ENCODE data around the gene UNC5C.

The UNC5C gene

DNA sequence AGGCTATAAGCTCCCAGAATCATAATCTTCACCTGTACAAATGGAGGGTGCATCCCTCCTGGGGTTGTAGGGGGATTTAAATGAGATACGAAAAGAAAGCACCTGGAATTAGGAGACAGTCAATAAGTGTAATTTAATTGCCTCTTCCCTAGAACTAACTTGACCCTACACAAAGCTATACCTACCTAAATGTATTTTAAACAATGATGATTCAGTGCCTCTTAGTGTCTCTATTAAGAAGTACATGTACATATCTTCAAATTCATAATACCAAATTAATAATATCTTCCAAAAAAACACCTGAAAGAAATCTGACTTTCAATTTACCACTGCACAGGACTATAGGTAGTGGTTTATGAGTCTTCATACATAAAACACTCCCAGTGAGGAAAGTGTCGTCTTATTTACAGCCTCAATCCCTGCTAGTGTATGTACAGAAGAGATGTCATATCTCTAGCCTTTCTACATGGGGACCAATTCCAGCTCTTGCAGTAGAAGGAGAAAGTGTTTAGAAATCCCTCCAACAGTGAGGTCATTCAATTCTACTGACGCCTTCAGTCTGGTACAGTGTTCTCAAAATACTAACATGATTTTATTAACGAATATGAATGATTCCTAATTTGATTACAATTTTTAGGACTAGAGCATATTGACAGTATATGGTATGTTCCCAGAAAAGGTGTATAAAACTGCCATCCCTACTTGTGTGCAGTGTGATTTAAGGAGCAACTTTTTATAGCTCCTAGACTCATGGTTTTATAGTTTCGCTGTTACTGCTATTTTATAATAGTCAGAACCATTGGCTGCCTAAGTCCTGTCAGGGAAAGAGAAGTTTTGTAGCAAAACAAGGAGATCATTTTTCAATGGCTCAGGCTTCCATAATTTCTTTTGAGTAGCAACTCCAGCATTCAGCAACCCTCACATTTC, 282.7 kb downstream of the UNC5C start:
- DNase-seq (ENCODE audit: low read depth): no peak

DNA sequence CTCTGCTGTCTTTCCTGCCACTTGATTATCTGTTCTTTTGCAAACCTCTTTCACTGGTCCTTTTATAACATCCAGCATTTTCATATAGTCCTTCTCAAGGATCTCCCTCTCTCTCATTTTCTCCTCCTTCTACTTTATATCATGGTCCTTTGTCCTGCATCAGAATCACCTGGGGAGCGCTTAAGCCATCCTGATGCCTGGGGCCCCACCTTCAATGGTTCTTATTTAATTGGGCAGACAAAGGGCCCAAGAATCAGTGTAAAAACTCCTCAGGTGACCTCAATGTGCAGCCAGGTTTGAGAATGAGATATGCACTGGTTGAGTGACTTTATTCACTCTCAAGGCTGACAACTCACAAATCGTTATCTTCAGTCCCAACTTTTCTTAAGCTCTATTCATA, 283.9 kb downstream of the UNC5C start:
- no peak for DNase-seq (ENCODE audit: low read depth)

DNA sequence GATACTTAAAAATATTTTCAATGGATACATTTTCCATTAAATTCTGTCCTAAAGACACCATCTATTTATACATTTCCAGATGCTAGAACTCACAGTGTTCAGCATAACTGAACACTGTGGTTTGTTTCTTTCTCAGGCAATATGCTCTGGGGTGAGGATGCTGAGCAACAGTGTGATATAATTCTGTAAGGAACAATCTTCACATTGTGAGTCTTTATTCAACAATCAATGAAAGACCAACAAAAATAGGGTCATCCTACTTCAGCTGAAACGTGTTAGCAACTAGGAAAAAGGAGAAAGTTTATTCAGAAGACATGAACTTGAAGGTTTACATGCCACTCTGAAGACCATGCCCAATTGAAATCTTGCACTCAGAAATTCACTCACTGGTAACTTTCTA, 284.8 kb downstream of the UNC5C start:
- DNase-seq (ENCODE audit: low read depth): no peak

DNA sequence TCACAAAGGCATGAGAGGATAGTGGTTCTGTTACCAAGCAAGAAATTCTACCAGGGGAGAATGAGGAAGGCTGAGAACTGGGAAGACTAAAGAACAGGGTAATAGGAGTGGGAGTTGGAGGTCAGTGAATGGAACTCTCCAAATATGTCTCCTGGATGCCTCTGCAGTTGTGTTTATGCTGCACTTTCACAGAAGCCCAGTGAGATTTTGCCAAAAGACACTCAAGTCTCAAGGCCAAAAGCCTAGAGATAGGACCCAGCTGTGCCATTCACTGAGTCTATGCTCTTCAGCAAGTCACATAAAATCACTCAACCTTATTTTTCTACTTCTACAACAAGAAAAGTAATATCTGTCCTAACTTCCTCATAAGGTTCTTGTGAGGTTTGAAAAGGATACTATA, 285.4 kb downstream of the UNC5C start:
- DNase-seq (ENCODE audit: low read depth): no peak

DNA sequence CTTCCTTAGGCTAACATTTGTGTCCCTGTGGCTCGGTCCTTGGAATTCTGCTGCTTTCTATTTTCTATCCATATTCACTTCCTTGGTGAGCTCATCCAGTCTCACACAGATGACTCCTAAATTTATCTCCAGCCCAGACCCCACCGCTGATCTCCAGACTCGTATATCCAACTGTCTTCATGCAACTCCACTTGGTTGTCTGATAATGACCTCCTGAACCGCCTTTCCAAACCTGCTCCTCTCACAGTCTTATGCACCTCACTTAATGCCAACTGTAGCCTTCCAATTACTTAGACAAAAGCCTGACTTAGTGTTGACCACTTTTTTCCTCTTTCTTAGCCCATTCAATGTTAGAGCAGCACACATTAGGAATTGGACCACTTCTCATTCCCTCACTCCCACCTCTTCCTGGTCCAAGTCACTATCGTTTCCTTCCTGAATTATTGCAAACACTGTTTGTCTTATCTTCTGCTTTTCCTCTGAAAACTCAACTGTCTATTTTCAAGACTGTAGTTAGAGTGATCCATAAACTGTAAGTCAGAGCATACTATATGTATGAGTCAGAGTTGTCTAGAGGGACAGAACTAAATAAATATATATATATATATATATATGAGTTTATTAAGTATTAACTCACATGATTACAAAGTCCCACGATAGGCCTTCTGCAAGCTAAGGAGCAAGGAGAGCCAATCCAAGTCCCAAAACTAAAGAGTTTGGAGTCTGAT, 292.5 kb downstream of the UNC5C start:
- no peak for DNase-seq (ENCODE audit: low read depth)

DNA sequence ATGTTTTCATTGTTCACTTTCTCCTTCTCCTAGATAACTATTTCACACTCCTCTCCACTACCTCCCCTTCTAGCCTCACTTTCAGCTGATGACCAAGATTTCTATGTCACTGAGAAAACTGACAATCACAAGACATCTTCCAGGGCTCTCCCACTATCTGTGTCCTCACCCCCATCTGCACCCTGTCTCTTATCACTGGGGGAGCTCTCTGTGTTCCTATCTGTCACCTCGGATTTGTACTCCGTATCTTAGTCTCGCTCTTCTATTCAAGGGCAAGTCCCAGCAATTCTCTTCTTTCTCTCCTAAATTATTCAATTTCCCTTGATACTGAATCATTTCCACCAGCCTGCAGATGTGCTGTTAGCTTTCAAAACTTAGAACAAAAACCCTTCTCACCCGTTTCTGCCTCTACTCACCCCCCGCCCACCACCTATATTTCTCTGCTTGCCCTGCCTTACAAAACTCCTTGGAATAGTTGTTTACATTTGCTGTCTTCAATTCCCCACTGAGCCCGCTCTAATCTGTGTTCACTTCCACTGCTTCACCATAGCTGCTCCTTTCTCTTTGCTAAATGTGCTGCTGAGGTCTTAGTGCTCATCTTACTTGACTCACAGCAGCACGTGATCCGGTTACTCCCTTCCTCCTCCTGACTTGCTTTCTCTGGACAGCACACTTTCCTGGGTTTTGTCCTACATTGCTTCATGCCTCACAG, 293.2 kb downstream of the UNC5C start:
- no peak for DNase-seq (ENCODE audit: low read depth)

DNA sequence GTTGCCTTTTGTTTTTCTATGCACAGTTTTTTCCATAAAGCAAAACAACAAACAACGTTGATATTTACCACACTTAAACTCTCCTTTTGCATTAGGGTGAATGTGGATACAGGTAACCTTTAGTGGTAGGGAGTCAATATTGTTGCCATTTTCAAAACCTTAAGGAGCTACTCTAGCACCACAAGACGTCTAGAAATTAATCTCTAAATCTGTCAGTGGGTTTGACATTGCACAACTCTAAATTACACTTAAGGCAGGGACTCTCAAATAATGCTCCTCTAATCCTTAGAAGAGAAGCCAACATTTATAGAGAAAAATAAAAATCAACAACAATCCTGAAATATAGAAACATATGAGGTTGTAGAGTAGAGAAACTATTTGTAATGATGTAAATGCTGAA, 297.2 kb downstream of the UNC5C start:
- DNase-seq (ENCODE audit: low read depth): no peak

DNA sequence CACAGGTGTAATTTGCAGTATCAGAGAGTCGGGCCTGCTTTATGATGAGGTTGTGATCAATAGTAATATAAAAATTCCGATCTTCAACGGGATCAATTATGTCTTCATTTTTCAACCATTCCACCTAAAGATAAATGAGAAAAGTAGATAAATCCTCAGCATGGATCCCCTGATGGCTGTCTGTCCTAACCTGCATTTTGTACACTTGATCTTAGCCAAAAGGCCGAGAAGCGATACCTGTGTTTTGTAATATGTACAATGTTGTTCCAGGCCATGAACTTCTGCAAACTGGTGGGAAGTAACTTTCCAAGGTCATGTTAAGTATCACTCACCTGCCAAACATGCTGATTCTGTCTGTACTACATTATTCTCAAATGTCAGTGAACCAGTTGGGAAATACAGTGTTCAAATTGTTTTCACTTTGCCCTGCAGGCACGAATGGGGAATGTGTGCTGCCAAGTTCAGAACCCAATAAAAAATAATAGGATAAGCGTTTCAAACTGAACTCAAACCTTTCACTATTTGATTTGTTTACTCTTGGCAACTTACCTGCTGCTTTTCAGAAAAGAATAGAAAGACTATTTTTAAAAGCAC, 298.1 kb downstream of the UNC5C start:
- DNase-seq (ENCODE audit: low read depth): no peak

DNA sequence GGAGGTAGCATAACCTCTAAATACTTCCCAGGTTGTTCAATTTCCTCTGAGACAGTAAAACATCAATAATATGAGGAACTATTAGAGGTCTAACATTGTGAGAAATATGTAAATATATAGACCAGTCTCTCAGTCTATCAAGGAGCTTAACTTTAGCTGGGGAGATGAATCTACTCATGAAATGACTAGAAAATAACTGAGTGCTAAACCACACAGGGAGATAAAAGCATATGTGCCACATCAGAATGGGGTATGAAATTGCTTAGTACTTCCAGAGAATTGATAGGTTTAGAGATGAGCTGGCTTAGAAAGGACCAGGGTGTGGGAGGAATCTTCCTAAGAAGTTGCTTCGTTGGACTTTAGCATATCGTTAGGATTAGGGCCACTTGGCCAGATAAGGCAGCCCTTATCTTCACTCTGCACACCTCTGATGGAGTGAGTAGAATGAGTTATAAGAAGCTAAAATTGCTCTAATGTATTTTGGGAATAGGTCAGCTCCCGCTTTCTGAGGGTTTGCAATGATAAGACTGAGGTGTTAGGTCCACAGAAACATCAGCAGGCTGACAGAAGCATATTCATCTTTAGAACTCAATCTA, 299.2 kb downstream of the UNC5C start:
- DNase-seq (ENCODE audit: low read depth): no peak

DNA sequence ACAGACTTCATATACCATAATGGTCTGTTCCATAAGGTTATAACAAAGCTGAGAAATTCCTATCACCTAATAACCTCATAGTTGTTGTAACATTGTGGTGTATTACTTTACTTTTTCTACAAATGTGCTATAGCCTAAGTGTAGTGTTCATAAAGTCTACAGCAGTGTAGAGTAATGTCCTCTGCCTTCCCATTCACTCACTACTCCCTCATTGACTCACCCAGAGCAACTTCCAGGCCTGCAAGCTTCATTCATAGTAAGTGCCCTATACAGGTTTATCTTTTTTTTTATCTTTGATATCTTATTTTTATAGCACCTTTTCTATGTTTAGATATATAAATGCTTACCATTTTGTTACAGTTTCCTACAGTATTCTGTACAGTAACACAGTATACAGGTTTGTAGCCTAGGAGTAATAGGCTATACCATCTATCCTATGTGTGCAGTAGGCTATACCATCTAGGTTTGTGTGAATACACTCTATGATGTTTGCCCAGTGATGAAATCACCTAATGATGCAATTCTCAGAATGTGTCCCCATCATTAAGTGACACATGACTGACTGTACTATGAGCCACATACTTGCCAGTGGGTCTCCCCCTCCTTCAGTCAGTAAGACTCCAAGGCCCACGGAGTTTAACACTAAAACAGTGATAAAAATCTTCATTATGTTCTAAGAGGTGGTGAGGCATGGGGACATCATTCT, 299.9 kb downstream of the UNC5C start:
- no peak for DNase-seq (ENCODE audit: low read depth)

DNA sequence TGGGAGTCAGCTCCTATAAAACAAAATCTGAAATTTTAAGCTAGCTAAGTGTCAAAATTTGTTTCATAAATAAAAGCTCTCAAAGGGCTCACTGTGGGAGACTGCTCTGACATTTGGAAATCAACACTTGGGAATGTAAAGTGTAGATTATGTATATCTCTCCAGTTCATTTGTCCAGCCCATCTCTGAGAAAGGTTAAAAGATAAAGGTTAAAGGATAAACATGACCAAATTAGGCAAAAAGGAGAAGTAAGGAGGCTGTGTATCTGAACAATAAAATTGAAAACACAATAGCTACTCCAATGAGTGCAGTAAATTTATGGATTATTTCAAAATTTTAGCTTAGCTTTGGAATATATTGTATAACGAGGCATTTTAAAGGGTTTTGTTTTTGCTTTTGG, 304.9 kb downstream of the UNC5C start:
- DNase-seq (ENCODE audit: low read depth): no peak

DNA sequence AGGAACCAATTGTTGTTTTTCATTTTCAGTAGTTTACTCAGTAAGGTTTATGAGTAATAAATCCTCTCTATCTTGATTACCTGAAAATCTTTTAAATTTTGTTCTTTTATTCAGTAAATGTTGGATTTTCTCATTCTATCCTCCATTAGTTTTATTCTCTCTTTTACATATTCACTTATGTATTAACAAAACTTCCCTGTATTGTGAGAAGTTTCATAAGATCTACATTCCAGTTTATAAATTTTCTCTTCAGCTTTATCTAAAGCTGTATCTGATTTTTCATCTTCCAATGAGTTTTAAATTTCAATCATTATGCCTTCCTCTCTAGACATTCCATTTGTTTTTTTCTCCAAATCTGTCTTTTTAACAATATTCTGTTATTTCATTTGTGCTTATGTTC, 310.2 kb downstream of the UNC5C start:
- DNase-seq (ENCODE audit: low read depth): no peak

DNA sequence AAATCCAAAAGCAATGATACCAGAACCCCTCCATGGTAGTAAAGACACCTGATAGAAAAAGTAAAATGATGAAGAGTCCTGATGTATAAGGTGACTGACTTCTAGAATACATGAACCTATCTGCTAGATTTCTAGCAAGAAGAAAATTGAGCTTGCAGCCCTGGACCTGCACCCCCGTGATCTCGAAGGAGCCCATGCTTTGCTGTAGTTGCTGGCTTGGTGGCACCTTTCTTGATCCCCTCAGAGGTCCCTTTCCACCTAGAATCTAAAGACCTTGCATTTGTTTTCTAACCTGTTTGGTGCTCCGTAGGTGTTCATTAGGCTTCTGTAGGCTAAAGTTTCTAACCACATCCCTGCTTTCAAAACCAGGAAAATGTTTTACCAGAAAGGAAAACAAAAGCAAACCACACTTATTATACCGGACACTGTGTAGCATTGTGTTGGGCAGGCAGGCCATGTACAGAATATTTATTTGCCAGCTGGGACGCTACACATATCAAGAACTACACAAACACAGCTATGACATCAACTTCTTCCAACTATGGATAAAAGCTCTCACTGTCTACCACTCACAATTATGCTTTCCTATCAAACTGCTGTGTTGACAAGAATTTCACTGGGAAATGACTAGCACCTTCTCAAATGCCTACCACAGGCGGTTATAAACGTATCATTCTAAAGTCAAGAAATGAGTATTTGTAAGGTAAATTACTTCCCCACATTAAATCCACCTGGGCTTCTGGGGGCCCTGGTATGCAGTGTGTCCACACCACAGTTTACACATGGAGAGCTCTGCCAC, 316.2 kb downstream of the UNC5C start:
- DNase-seq (ENCODE audit: low read depth): no peak

DNA sequence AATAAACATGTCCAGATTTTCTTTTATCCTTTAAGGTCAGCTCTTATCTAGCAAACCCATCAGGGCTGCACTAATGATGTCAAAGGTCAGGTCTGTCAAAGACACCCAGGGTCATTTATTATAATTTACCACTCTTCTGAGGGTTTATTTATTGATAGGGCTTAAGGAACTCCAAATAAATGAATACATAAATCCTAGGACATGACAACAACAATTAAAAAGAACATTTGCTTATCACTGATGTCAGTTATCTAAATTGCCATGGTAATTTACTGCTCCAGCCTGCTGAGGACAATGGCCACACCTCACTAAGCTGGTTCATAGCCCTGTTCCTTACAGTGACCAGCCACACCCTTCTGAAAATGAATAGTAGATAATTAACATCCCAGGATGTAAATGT, 317.1 kb downstream of the UNC5C start:
- no peak for DNase-seq (ENCODE audit: low read depth)

DNA sequence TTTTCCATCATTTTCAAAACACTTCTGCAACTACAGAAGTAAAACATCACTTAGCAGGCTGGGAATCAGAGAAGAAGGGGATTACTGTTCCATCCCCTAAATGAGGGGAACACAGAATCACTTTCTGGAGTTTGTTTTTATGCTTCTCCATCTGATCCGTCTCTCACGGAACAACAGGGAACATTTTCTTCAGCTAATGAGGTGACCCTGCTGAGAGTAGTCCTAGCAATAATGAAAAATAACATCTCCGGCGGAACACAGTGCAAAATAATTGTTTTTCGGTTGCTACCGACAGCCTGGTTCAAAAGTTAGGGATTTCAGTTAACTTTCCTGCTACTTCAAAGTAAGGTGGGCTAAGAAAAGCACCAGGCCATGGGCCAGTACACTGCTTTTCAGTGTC, 322.9 kb downstream of the UNC5C start:
- no peak for DNase-seq (ENCODE audit: low read depth)

DNA sequence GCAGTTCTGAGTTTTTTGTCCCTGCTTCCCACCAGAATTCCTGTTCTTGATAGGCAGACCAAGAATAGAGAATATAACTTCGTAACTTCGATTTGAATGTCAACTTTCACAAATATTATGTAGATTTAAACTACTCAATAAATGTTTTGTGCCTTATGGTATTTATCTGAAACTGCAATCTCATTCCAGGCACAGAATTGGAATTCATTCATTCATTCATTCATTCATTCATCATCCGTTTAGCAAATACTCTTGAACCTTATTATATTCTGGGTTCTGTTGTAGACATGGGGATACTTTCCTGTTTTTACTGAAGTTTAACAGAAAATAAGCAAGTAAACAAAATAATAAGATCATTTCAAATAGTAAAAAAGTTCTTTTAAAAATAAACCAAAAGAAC, 324.4 kb downstream of the UNC5C start:
- no peak for DNase-seq (ENCODE audit: low read depth)

DNA sequence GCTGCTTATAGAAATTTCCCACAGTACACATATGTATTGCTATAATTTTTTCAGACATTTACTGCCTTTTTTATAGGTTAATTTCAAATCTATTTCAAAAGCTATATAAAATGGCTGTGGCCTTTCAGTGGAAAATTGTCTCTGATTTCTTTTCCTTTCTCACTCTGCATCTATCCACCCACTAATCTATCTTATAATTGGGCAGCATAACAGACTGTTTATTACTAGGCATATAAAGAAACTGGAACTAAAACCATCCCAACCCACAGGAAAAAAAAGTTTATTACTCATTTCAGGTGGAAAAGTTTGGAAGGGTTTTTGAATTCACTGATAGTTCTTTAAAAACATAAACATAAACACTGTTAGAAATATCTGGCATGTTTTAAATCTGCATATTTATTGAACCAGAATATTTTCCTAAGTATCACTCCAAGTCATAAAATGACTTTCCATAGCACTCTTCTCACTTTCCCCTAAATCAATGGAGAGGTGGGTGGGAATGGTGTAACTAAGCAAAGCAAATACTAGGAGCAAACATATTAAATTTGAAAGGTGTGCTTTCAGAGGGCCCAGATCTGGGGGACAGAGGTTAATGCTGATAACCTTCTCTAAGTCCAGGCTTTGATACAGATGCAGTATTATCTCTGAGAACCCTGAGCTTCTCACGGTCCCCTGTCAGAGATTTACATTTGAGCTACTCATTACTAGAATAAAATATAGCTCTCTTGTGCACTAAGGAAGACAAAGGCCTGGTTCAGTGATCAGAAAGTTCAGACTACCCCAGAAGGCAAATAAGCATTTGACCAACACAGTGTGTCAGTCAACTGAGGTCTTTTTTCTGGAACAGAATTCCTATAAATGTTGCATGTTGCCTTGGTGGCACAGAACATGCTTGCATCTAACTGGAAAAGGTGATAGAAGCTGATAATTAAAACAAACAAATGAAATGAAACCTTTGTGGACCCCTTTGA, 328.3 kb downstream of the UNC5C start:
- DNase-seq (ENCODE audit: low read depth): no peak

DNA sequence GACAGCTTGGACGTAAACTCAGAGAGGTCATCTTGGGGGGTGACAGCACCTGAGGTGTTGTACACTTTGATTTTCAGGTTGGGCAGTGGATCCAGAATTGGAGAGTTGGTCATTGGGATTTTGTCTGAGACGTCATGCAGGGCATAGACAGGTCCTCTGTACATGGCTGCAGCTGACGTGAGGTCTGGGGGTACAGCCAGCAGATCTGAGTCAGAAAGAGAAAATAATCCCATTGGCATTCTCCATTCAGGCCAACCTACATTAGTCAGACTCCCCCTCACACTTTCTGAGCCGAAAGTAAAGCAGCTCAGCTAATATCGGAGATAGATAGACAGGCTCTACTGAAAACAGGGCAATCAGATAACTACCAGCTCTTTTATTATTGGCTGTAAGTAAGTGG, 329.7 kb downstream of the UNC5C start:
- no peak for DNase-seq (ENCODE audit: low read depth)

DNA sequence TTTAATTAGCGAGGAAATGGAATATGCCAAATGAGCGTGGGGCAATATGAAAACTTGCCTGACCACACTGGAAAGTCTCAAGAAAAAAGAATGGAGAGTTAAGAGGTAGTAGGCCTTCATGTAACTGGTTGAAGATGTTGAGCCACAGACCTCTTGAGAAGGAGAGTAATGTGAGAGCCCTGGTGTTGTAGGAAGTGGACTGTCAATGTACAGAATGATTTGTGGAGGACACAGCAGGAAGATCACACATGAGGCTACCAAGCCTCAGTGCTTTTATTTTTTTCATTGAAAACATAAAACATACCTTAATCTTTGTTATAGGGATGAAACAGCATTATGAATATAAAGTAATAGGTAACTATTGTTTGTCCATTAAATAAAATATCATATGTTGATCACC, 331.6 kb downstream of the UNC5C start:
- DNase-seq (ENCODE audit: low read depth): no peak

All from fibroblast of gingiva (primary cell).